HCT116 (cell line): ENCODE results near the gene CAMK1D. TPM values are rescaled to one million over a fixed set of nuclear protein-coding genes. Genes with fewer than 3 reads are reported as not detected.

Experiments used
- ATAC-seq: fragments of 200-7000 bp; cut with Tn5 transposase; 2 replicates; pipeline ENCODE4 v1.9.1; 2020; ENCODE audit warnings: mild to moderate bottlenecking, moderate library complexity
- BruUV-seq: library from RNA; stranded (reverse); fragments of 400-500 nt; replicated peaks from 2 replicates; lab custom pipeline; 2021; lab: Mats Ljungman, UMichigan
- CTCF ChIA-PET: fragments of 300-600 bp; sonication (Branson Sonifier 250); formaldehyde crosslinking; loops from one replicate; lab custom pipeline; 2021; ENCODE audit warnings: antibody characterized with exemption; lab: Charles Lee
- POLR2A ChIA-PET: fragments of 300-600, 350-600 bp; sonication (Branson Sonifier 250); formaldehyde crosslinking; loops from one replicate; lab custom pipeline; 2021; ENCODE audit warnings: antibody characterized with exemption; lab: Charles Lee
- RAD21 ChIA-PET, 2 experiments: fragments of 300-600 bp; sonication (Branson Sonifier 250); formaldehyde crosslinking; loops; one replicate each; lab custom pipeline; 2023; ENCODE audit warnings: low total read pairs in 2 of 2; ENCODE audit not compliant: uncharacterized antibody in 2 of 2, unreplicated experiment in 2 of 2, low non-redundant PET in 1 of 2; lab: Charles Lee
- DNase-seq: peaks from one replicate; pipeline ENCODE4 v3.0.0-alpha.2; 2010; ENCODE audit warnings: low read depth, low spot score
- H2AFZ ChIP-seq: fragments of 200-600 bp; shearing (Covaris generic), sonication (generic); 2 replicates; pipeline ENCODE4 v1.6.1; 2017; ENCODE audit warnings: low read depth, mixed run types, mixed read lengths, antibody characterized with exemption, low read length; ENCODE audit not compliant: poor library complexity, severe bottlenecking
- H3K27ac ChIP-seq: 2 replicates; pipeline ENCODE4 v1.5.1; 2012; ENCODE audit warnings: low read depth, low read length
- H3K27me3 ChIP-seq: fragments of 200-600 bp; sonication (generic); 2 replicates; pipeline ENCODE4 v1.6.1; 2016; ENCODE audit warnings: mixed run types, low read length, mixed read lengths; ENCODE audit not compliant: insufficient read depth
- H3K36me3 ChIP-seq, 2 experiments: fragments of 200-500 bp in 1 of 2; fragments of 200-600 bp in 1 of 2; sonication (Bioruptor generic) in 1 of 2; sonication (generic) in 1 of 2; 2 replicates each; pipeline versions ENCODE4 v1.5.1 to v1.6.1; 2014 to 2016; ENCODE audit warnings: low read length in 2 of 2, inconsistent platforms in 1 of 2, mixed read lengths in 1 of 2, mixed run types in 1 of 2; ENCODE audit not compliant: insufficient read depth in 2 of 2, control insufficient read depth in 1 of 2
- H3K4me1 ChIP-seq, 2 experiments: fragments of 200-600 bp in 1 of 2; sonication (generic) in 1 of 2; 2 replicates each; pipeline versions ENCODE4 v1.5.1 to v1.6.1; 2012 to 2017; ENCODE audit warnings: low read length in 2 of 2, inconsistent platforms in 1 of 2, mild to moderate bottlenecking in 1 of 2, mixed read lengths in 1 of 2, mixed run types in 1 of 2, moderate library complexity in 1 of 2; ENCODE audit not compliant: insufficient read depth in 2 of 2, control insufficient read depth in 1 of 2
- H3K4me2 ChIP-seq: fragments of 200-600 bp; sonication (generic); 2 replicates; pipeline ENCODE4 v1.6.1; 2017; ENCODE audit warnings: mixed run types, low read length, mixed read lengths
- H3K4me3 ChIP-seq, 2 experiments: fragments of 200-600 bp in 1 of 2; sonication (generic) in 1 of 2; replicated peaks in 1 of 2; 2 replicates each; pipeline ENCODE4 v1.5.1; 2011 to 2016; ENCODE audit warnings: low read length in 2 of 2, control low read depth in 1 of 2, low read depth in 1 of 2, mild to moderate bottlenecking in 1 of 2, mixed read lengths in 1 of 2, mixed run types in 1 of 2
- H3K79me2 ChIP-seq: fragments of 200-600 bp; sonication (generic); 2 replicates; pipeline ENCODE4 v1.6.1; 2017; ENCODE audit warnings: mild to moderate bottlenecking, mixed run types, low read length, moderate library complexity, mixed read lengths; ENCODE audit not compliant: insufficient read depth
- H3K9ac ChIP-seq: fragments of 200-600 bp; sonication (generic); 2 replicates; pipeline ENCODE4 v1.6.1; 2016; ENCODE audit warnings: low read length, mixed read lengths
- H3K9me2 ChIP-seq: fragments of 200-600 bp; sonication (generic), shearing (Covaris generic); 2 replicates; pipeline ENCODE4 v1.6.1; 2017; ENCODE audit warnings: mixed run types, mild to moderate bottlenecking, moderate library complexity; ENCODE audit not compliant: insufficient read depth
- H3K9me3 ChIP-seq, 2 experiments: fragments of 200-500 bp in 1 of 2; fragments of 200-600 bp in 1 of 2; sonication (Bioruptor generic) in 1 of 2; sonication (generic) in 1 of 2; 2 replicates each; pipeline ENCODE4 v1.6.1; 2014 to 2017; ENCODE audit warnings: low read length in 2 of 2, mixed read lengths in 2 of 2, inconsistent platforms in 1 of 2, low read depth in 1 of 2, mild to moderate bottlenecking in 1 of 2, mixed run types in 1 of 2, moderate library complexity in 1 of 2; ENCODE audit not compliant: control insufficient read depth in 1 of 2, insufficient read depth in 1 of 2
- H4K20me1 ChIP-seq: fragments of 200-600 bp; sonication (generic), shearing (Covaris generic); 2 replicates; pipeline ENCODE4 v1.6.1; 2017; ENCODE audit warnings: mixed run types, mild to moderate bottlenecking, moderate library complexity; ENCODE audit not compliant: insufficient read depth
- ATF3 ChIP-seq: IDR thresholded peaks from 2 replicates; pipeline ENCODE4 v1.6.1; 2012
- CBX3 ChIP-seq: IDR thresholded peaks from 2 replicates; pipeline ENCODE4 v1.6.1; 2012; ENCODE audit warnings: low read depth
- EGR1 ChIP-seq: IDR thresholded peaks from 2 replicates; pipeline ENCODE4 v1.6.1; 2012; ENCODE audit warnings: low read depth
- EZH2 ChIP-seq: fragments of 200-600 bp; sonication (generic); IDR thresholded peaks from 2 replicates; pipeline ENCODE4 v1.6.1; 2017; ENCODE audit warnings: antibody characterized with exemption, mixed run types
- EZH2phosphoT487 ChIP-seq: fragments of 200-600 bp; IDR thresholded peaks from 2 replicates; pipeline ENCODE4 v1.6.1; 2018; ENCODE audit warnings: antibody characterized with exemption, borderline replicate concordance
- JUND ChIP-seq: IDR thresholded peaks from 2 replicates; pipeline ENCODE4 v1.6.1; 2012
- POLR2A ChIP-seq: IDR thresholded peaks from 2 replicates; pipeline ENCODE4 v1.7.0; 2011; ENCODE audit warnings: borderline replicate concordance; ENCODE audit not compliant: insufficient read depth, insufficient read length; ENCODE audit errors: extremely low read depth
- RAD21 ChIP-seq: IDR thresholded peaks from 2 replicates; pipeline ENCODE4 v1.6.1; 2012; ENCODE audit warnings: low read depth, mild to moderate bottlenecking
- REST ChIP-seq: IDR thresholded peaks from 2 replicates; pipeline ENCODE4 v1.6.1; 2012; ENCODE audit warnings: low read depth
- SIN3A ChIP-seq: IDR thresholded peaks from 2 replicates; pipeline ENCODE4 v1.6.1; 2012; ENCODE audit warnings: low read depth
- SP1 ChIP-seq: IDR thresholded peaks from 2 replicates; pipeline ENCODE4 v1.6.1; 2012; ENCODE audit warnings: low read depth
- TCF7L2 ChIP-seq: IDR thresholded peaks from 2 replicates; pipeline ENCODE4 v1.7.0; 2011; ENCODE audit warnings: borderline replicate concordance, inconsistent platforms; ENCODE audit not compliant: insufficient read depth, insufficient read length; ENCODE audit errors: extremely low read depth
- ZFX ChIP-seq: fragments of 450-650 bp; IDR thresholded peaks from 2 replicates; pipeline ENCODE4 v1.6.1; 2017
- intact Hi-C: fragments of 100-400 bp; cut with micrococcal nuclease; formaldehyde crosslinking; loops from 2 replicates; pipeline ENCODE4 v1.10.0; 2022
- total RNA-seq: library from RNA; stranded (reverse); gene quantifications from one replicate; pipeline ENCODE4 v1.2.1, GENCODE V29; 2021; ENCODE audit not compliant: unreplicated experiment
- TF ChIP-seq, protein P1 (sequence below), 3 experiments: fragments of 200-600 bp in 1 of 3; sonication (generic) in 1 of 3; IDR thresholded peaks in 2 of 3; conservative IDR thresholded peaks in 1 of 3; 2 replicates each; pipeline ENCODE4 v1.5.1; 2012 to 2017; ENCODE audit warnings: low read depth in 2 of 3, low read length in 2 of 3, antibody characterized with exemption in 1 of 3, borderline replicate concordance in 1 of 3, control low read depth in 1 of 3, mild to moderate bottlenecking in 1 of 3, mixed read lengths in 1 of 3, mixed run types in 1 of 3, moderate library complexity in 1 of 3; ENCODE audit not compliant: insufficient read depth in 1 of 3

The CAMK1D gene
- total RNA-seq, 1 experiment from 2014 or later, result 9.6 TPM

GRCh38 chr10:12691596-12691995 is 342.2 kb downstream of the CAMK1D start:
- no TSS peak for BruUV-seq
- DNase-seq (no peak), ATAC-seq (no peak)
- H3K27ac ChIP-seq, result no peak overlapping the region
- H3K9me2 ChIP-seq, result no peaks in the 10 kb centered on the region; the same call in 1 of the 2 replicates
- H3K36me3 ChIP-seq, result no peaks in the 10 kb centered on the region
- RAD21 ChIA-PET, result no interaction called here
- CTCF ChIA-PET, result no interaction called here
- H3K27me3 ChIP-seq, result no peaks in the 10 kb centered on the region
- no peaks in the 10 kb centered on the region for H3K9me3 ChIP-seq
- no peak overlapping the region for H3K9ac ChIP-seq
- no peaks in the 10 kb centered on the region for H3K4me1 ChIP-seq
- TF ChIP-seq CBX3, result no peak
- no peak for TF ChIP-seq EGR1
- TF ChIP-seq, protein P1, sequence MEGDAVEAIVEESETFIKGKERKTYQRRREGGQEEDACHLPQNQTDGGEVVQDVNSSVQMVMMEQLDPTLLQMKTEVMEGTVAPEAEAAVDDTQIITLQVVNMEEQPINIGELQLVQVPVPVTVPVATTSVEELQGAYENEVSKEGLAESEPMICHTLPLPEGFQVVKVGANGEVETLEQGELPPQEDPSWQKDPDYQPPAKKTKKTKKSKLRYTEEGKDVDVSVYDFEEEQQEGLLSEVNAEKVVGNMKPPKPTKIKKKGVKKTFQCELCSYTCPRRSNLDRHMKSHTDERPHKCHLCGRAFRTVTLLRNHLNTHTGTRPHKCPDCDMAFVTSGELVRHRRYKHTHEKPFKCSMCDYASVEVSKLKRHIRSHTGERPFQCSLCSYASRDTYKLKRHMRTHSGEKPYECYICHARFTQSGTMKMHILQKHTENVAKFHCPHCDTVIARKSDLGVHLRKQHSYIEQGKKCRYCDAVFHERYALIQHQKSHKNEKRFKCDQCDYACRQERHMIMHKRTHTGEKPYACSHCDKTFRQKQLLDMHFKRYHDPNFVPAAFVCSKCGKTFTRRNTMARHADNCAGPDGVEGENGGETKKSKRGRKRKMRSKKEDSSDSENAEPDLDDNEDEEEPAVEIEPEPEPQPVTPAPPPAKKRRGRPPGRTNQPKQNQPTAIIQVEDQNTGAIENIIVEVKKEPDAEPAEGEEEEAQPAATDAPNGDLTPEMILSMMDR (IDR thresholded peaks at IDR 0.05 in 2 of 3, conservative IDR thresholded peaks at IDR 0.05 in 1 of 3; ENCODE audit: borderline replicate concordance in 1 of 3, insufficient read depth in 1 of 3, low read depth in 2 of 3, low read length in 2 of 3), result no peak
- no peak for TF ChIP-seq POLR2A
- no peak for TF ChIP-seq RAD21
- no peak for TF ChIP-seq SIN3A
- TF ChIP-seq REST, result no peak
- TF ChIP-seq ZFX, result no peak
- no peak for TF ChIP-seq EZH2
- TF ChIP-seq TCF7L2, result no peak
- no peak for TF ChIP-seq ATF3
- no peak for TF ChIP-seq SP1
- TF ChIP-seq JUND, result no peak
- TF ChIP-seq EZH2phosphoT487, result no peak
- intact Hi-C loops, result no loop called here
- POLR2A ChIA-PET, result no interaction called here
- H2AFZ ChIP-seq, result no peak overlapping the region
- H3K4me2 ChIP-seq, result no peak overlapping the region
- H3K79me2 ChIP-seq, result no peaks in the 10 kb centered on the region
- H3K4me3 ChIP-seq, result no peak overlapping the region
- no peaks in the 10 kb centered on the region for H4K20me1 ChIP-seq
